Small intestine (tissue), 7 donors: ENCODE results near the gene HOMER2. TPM values are rescaled to one million over a fixed set of nuclear protein-coding genes. Genes with fewer than 3 reads are reported as not detected.
A peak's percentile ranks its signal among the peaks of the same experiment; 100 is the strongest.

Experiments used
- DNase-seq, 2 donors: peaks; one replicate each; pipeline versions ENCODE4 v3.0.0 to v3.0.0-alpha.2; 2013
- FAIRE-seq: peaks from 2 replicates; lab custom pipeline; 2012; peaks lifted over from hg19 to GRCh38; lab: Jason Lieb, UNC
- H3K27ac ChIP-seq, 3 donors: one replicate each; pipeline ENCODE4 v1.5.1; 2013; ENCODE audit warnings: low read length in 2 of 3, mild to moderate bottlenecking in 2 of 3, control low read depth in 1 of 3, inconsistent platforms in 1 of 3, low read depth in 1 of 3, moderate library complexity in 1 of 3
- H3K27me3 ChIP-seq, 3 donors: one replicate each; pipeline ENCODE4 v1.6.1; 2013; ENCODE audit warnings: low read length in 3 of 3, inconsistent platforms in 1 of 3; ENCODE audit not compliant: control insufficient read depth in 3 of 3, insufficient read depth in 3 of 3
- H3K36me3 ChIP-seq, 3 donors: one replicate each; pipeline ENCODE4 v1.6.1; 2013; ENCODE audit warnings: low read length in 3 of 3, inconsistent platforms in 1 of 3, low read depth in 1 of 3, mild to moderate bottlenecking in 1 of 3, moderate library complexity in 1 of 3; ENCODE audit not compliant: control insufficient read depth in 3 of 3, insufficient read depth in 2 of 3
- H3K4me1 ChIP-seq, 3 donors: one replicate each; pipeline ENCODE4 v1.6.1; 2013; ENCODE audit warnings: low read length in 2 of 3, inconsistent platforms in 1 of 3, low read depth in 1 of 3, mild to moderate bottlenecking in 1 of 3, moderate library complexity in 1 of 3; ENCODE audit not compliant: control insufficient read depth in 3 of 3, insufficient read depth in 2 of 3
- H3K4me3 ChIP-seq, 3 donors: one replicate each; pipeline ENCODE4 v1.5.1; 2013; ENCODE audit warnings: low read length in 3 of 3, control low read depth in 1 of 3, inconsistent platforms in 1 of 3, low read depth in 1 of 3, mild to moderate bottlenecking in 1 of 3, moderate library complexity in 1 of 3
- H3K9me3 ChIP-seq, 2 donors: one replicate each; pipeline ENCODE4 v1.6.1; 2013; ENCODE audit warnings: low read depth in 1 of 2, low read length in 1 of 2; ENCODE audit not compliant: control insufficient read depth in 2 of 2, insufficient read depth in 1 of 2
- WGBS, 3 donors: extraction: QIAGEN DNeasy Blood & Tissue Kit; methylation state at CpG; one replicate each; pipeline ENCODE4 v1.1.7; 2013; 5-methylcytosine and 5-hydroxymethylcytosine counted together
- polyA plus RNA-seq, 4 donors: library from polyadenylated mRNA; stranded (reverse) in 3 of 4; unstranded in 1 of 4; fragments of 200-250 nt in 3 of 4; fragments of 120-200 nt in 1 of 4; gene quantifications; one replicate each; pipeline versions ENCODE4 v1.2.1 to v1.2.3, GENCODE V29; 2013
- donor health status: healthy with polysubstance abuse.
- donor health status: control.
- donor health status: control.
- donor health status: Bipolar disorder and iron deficiency.
- donor health status: healthy.

The HOMER2 gene
- polyA plus RNA-seq, 4 donors = 2.2 to 5.1 (median 2.6) TPM

- Histone ChIP-seq H3K4me1 (no peaks in the 10 kb centered on the region), H3K27ac (no peak overlapping the region), H3K4me3 (no peak overlapping the region), H3K27me3 (no peaks in the 10 kb centered on the region), H3K36me3 (peaks cover 0 to 2% (median 0%) of the 10 kb centered on the region in 3 donors), H3K9me3 (no peaks in the 10 kb centered on the region)
- DNase-seq (no peak), FAIRE-seq (no peak)
- 91 to 93% (median 93%) methylated on average over 21 of the region's 21 CpGs for WGBS, 3 donors
Measured at GRCh38 chr15:82854554-82854953, 98.0 kb downstream of the HOMER2 start.

GRCh38 chr15:82852941-82853561 is 99.5 kb downstream of the HOMER2 start:
- WGBS, 3 donors = 66 to 84% (median 67%) methylated on average over 16 of the region's 16 CpGs
- no peak overlapping the region for H3K4me3 ChIP-seq
- FAIRE-seq (no peak), DNase-seq (no peak)
- no peak overlapping the region for H3K27ac ChIP-seq
- H3K36me3 ChIP-seq = peaks cover 0 to 2% (median 0%) of the 10 kb centered on the region in 3 donors
- H3K9me3 ChIP-seq = no peaks in the 10 kb centered on the region
- H3K4me1 ChIP-seq = no peaks in the 10 kb centered on the region
- no peaks in the 10 kb centered on the region for H3K27me3 ChIP-seq

- FAIRE-seq (no peak), DNase-seq (no peak)
- Histone ChIP-seq H3K4me1 (no peaks in the 10 kb centered on the region), H3K4me3 (no peak overlapping the region), H3K27ac (no peak overlapping the region), H3K9me3 (no peaks in the 10 kb centered on the region), H3K36me3 (peaks cover 0 to 2% (median 0%) of the 10 kb centered on the region in 3 donors), H3K27me3 (no peaks in the 10 kb centered on the region)
- WGBS, 3 donors = 77 to 86% (median 80%) methylated on average over 9 of the region's 9 CpGs
Measured at GRCh38 chr15:82851981-82852511, 100.5 kb downstream of the HOMER2 start.

GRCh38 chr15:82851306-82851850 is 101.1 kb downstream of the HOMER2 start:
- H3K36me3 ChIP-seq = peaks cover 0 to 2% (median 0%) of the 10 kb centered on the region in 3 donors
- no peaks in the 10 kb centered on the region for H3K4me1 ChIP-seq
- no peaks in the 10 kb centered on the region for H3K9me3 ChIP-seq
- H3K4me3 ChIP-seq = no peak overlapping the region
- no peaks in the 10 kb centered on the region for H3K27me3 ChIP-seq
- WGBS, 3 donors = 87 to 94% (median 92%) methylated on average over 14 of the region's 14 CpGs
- DNase-seq = no peak
- no peak for FAIRE-seq
- H3K27ac ChIP-seq = no peak overlapping the region

GRCh38 chr15:82850731-82851130 is 101.8 kb downstream of the HOMER2 start:
- H3K36me3 ChIP-seq = peaks cover 0 to 2% (median 0%) of the 10 kb centered on the region in 3 donors
- WGBS, 3 donors = 75 to 76% (median 75%) methylated on average over 7 of the region's 7 CpGs
- FAIRE-seq (no peak), DNase-seq (no peak)
- H3K4me3 ChIP-seq = no peak overlapping the region
- H3K9me3 ChIP-seq = no peaks in the 10 kb centered on the region
- H3K27me3 ChIP-seq = no peaks in the 10 kb centered on the region
- no peak overlapping the region for H3K27ac ChIP-seq
- no peaks in the 10 kb centered on the region for H3K4me1 ChIP-seq

- H3K27ac ChIP-seq = peak overlapping the region in 1 of 3 donors; percentile 49
- no peaks in the 10 kb centered on the region for H3K4me1 ChIP-seq
- FAIRE-seq (no peak), DNase-seq (peak; percentile 88 to 92)
- 18 to 26% (median 24%) methylated on average over 23 of the region's 23 CpGs for WGBS, 3 donors
- H3K36me3 ChIP-seq = peaks cover 0 to 2% (median 0%) of the 10 kb centered on the region in 3 donors
- no peaks in the 10 kb centered on the region for H3K9me3 ChIP-seq
- no peaks in the 10 kb centered on the region for H3K27me3 ChIP-seq
- H3K4me3 ChIP-seq = no peak overlapping the region
Measured at GRCh38 chr15:82849556-82850512, 102.7 kb downstream of the HOMER2 start.

GRCh38 chr15:82848241-82848993 is 104.1 kb downstream of the HOMER2 start:
- Histone ChIP-seq H3K4me1 (no peaks in the 10 kb centered on the region), H3K27me3 (no peaks in the 10 kb centered on the region), H3K4me3 (no peak overlapping the region), H3K36me3 (peaks cover 0 to 2% (median 0%) of the 10 kb centered on the region in 3 donors), H3K27ac (no peak overlapping the region), H3K9me3 (no peaks in the 10 kb centered on the region)
- DNase-seq (no peak), FAIRE-seq (no peak)
- 73 to 89% (median 76%) methylated on average over 9 of the region's 9 CpGs for WGBS, 3 donors
